ENCODE measurements around the gene MIER3.

DNA sequence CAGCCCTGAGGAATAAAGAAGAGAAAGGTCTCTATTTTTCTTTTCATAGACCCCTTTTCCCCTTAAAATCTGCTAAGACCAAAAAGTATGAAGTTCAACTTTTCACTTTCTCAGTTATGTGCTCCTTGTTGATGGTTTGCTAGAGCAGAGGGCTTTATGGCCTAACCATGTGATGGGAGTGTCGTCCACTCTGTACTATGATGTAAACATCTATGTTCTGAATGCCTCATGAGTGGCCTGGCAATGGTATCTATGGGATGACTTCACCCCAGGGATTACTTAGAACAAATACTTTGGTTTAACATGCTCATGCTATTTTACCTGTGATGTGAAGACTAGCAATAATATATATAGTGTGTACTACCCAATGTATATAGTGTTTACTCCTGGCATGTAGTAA lies 43.7 kb upstream of the MIER3 start:
- TF ChIP-seq EZH2 (IDR thresholded peaks at IDR 0.05; ENCODE audit: borderline replicate concordance) (no peak), EZH2phosphoT487 (IDR thresholded peaks at IDR 0.05; ENCODE audit: low read depth, severe bottlenecking, unreplicated experiment) (no peak)
- TF ChIP-seq, protein P1, sequence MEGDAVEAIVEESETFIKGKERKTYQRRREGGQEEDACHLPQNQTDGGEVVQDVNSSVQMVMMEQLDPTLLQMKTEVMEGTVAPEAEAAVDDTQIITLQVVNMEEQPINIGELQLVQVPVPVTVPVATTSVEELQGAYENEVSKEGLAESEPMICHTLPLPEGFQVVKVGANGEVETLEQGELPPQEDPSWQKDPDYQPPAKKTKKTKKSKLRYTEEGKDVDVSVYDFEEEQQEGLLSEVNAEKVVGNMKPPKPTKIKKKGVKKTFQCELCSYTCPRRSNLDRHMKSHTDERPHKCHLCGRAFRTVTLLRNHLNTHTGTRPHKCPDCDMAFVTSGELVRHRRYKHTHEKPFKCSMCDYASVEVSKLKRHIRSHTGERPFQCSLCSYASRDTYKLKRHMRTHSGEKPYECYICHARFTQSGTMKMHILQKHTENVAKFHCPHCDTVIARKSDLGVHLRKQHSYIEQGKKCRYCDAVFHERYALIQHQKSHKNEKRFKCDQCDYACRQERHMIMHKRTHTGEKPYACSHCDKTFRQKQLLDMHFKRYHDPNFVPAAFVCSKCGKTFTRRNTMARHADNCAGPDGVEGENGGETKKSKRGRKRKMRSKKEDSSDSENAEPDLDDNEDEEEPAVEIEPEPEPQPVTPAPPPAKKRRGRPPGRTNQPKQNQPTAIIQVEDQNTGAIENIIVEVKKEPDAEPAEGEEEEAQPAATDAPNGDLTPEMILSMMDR (IDR thresholded peaks at IDR 0.05; ENCODE audit: poor library complexity) = no peak
